Adipose tissue (tissue), 3 donors: ENCODE results near the gene KRT10. TPM values are rescaled to one million over a fixed set of nuclear protein-coding genes. Genes with fewer than 3 reads are reported as not detected.

Experiments
- H3K27ac ChIP-seq: one replicate; pipeline ENCODE4 v1.5.1; 2013; ENCODE audit warnings: low read depth, low read length
- WGBS, 3 donors: extraction: QIAGEN DNeasy Blood & Tissue Kit; methylation state at CpG; one replicate each; pipeline ENCODE4 v1.1.7; 2013; 5-methylcytosine and 5-hydroxymethylcytosine counted together
- polyA plus RNA-seq, 3 donors: library from polyadenylated mRNA; stranded (reverse); fragments of 200-250 nt; gene quantifications; one replicate each; pipeline ENCODE4 v1.2.3, GENCODE V29; 2013
- donor health status: healthy with polysubstance abuse.
- donor health status: Bipolar disorder and iron deficiency.
- donor health status: healthy.

KRT10 gene
- polyA plus RNA-seq, 3 donors = 18.1 to 46.3 (median 35.0) TPM

- 64 to 71% (median 65%) methylated on average over 5 of the region's 5 CpGs for WGBS, 3 donors
- no peak overlapping the region for H3K27ac ChIP-seq
These were observed 44.0 kb downstream of the KRT10 start for GRCh38 chr17:40778461-40778860.

- no peak overlapping the region for H3K27ac ChIP-seq
- 76 to 91% (median 90%) methylated on average over 3 of the region's 3 CpGs for WGBS, 3 donors
These were observed 44.4 kb downstream of the KRT10 start for GRCh38 chr17:40777971-40778370.

- no peak overlapping the region for H3K27ac ChIP-seq
- 71 to 76% (median 72%) methylated on average over 7 of the region's 7 CpGs for WGBS, 3 donors
These were observed 45.0 kb downstream of the KRT10 start for GRCh38 chr17:40777459-40777858.

- WGBS, 3 donors = 41 to 69% (median 55%) methylated on average over 4 of the region's 4 CpGs
- H3K27ac ChIP-seq = no peak overlapping the region
These were observed 46.5 kb downstream of the KRT10 start for GRCh38 chr17:40775945-40776344.

- WGBS, 3 donors = 91 to 98% (median 91%) methylated on average over 3 of the region's 3 CpGs
These were observed 50.3 kb downstream of the KRT10 start, which contains the start of gene KRT26 for GRCh38 chr17:40772101-40772500. KRT26 (minus strand) TSS chr17:40772201; CDS start chr17:40772113, 88 bp downstream.

More at GRCh38 chr17:40772101-40772500, 50.3 kb downstream of the KRT10 start, which contains the start of gene KRT26:
- no peak within 1 kb of the TSS for H3K27ac ChIP-seq

Other genes with a start within 250 kb of the KRT10 start
- 10 to 100 TPM; 34.8 to 98.0 (median 68.4) TPM for gene SMARCE1, start 174.8 kb downstream of the KRT10 start, polyA plus RNA-seq
- 10 to 100 TPM in 1 of 3 donors, under 1 TPM in 2; 0.77 to 15.9 (median 0.98) TPM for gene KRT222, start 157.4 kb downstream of the KRT10 start, polyA plus RNA-seq
- gene KRT24, start 118.9 kb downstream of the KRT10 start, polyA plus RNA-seq = under 1 TPM; 0.03 to 0.79 (median 0.22) TPM
- not detected for gene KRT25, start 67.3 kb downstream of the KRT10 start, polyA plus RNA-seq
- not detected for gene KRT26, start 50.4 kb downstream of the KRT10 start, polyA plus RNA-seq
- 1 to 10 TPM in 1 of 3 donors, under 1 TPM in 1, not detected in 1; 0.15 to 2.9 TPM for gene KRT27, start 40.1 kb downstream of the KRT10 start, polyA plus RNA-seq
- gene KRT28, start 22.7 kb downstream of the KRT10 start, polyA plus RNA-seq = not detected
- not detected for gene KRT12, start 44.6 kb upstream of the KRT10 start, polyA plus RNA-seq
- gene KRT20, start 62.6 kb upstream of the KRT10 start, polyA plus RNA-seq = 1 to 10 TPM in 1 of 3 donors, under 1 TPM in 2; 0.03 to 6.9 (median 0.22) TPM
- 1 to 10 TPM in 1 of 3 donors, under 1 TPM in 2; 0.61 to 1.8 (median 0.89) TPM for gene KRT23, start 115.0 kb upstream of the KRT10 start, polyA plus RNA-seq
- gene KRT39, start 144.3 kb upstream of the KRT10 start, polyA plus RNA-seq = under 1 TPM in 1 of 3 donors, not detected in 2; 0.06 TPM
- under 1 TPM in 1 of 3 donors, not detected in 2; 0.15 TPM for gene KRT40, start 161.7 kb upstream of the KRT10 start, polyA plus RNA-seq
- gene KRTAP3-3, start 171.6 kb upstream of the KRT10 start, polyA plus RNA-seq = not detected
- not detected for gene KRTAP3-2, start 177.3 kb upstream of the KRT10 start, polyA plus RNA-seq
- gene KRTAP3-1, start 186.5 kb upstream of the KRT10 start, polyA plus RNA-seq = not detected
- gene KRTAP1-5, start 204.6 kb upstream of the KRT10 start, polyA plus RNA-seq = under 1 TPM in 1 of 3 donors, not detected in 2; 0.07 TPM
- gene KRTAP1-4, start 207.6 kb upstream of the KRT10 start, polyA plus RNA-seq = not detected
- gene KRTAP1-3, start 212.3 kb upstream of the KRT10 start, polyA plus RNA-seq = not detected
- gene KRTAP1-1, start 218.8 kb upstream of the KRT10 start, polyA plus RNA-seq = not detected
- not detected for gene KRTAP2-1, start 224.7 kb upstream of the KRT10 start, polyA plus RNA-seq
- gene KRTAP2-2, start 232.6 kb upstream of the KRT10 start, polyA plus RNA-seq = not detected
- gene KRTAP2-3, start 237.5 kb upstream of the KRT10 start, polyA plus RNA-seq = not detected
- not detected for gene KRTAP2-4, start 243.3 kb upstream of the KRT10 start, polyA plus RNA-seq